Stimulated activated CD4-positive, alpha-beta T cell treated with anti-CD3 and anti-CD28 coated beads, Interleukin-4, amount 100 ng/mL, for 24 hours (primary cell): ENCODE results near the gene CDK6.

Experiments
- DNase-seq: peaks from one replicate; pipeline ENCODE4 v3.0.0-alpha.2; 2020

The CDK6 gene

GRCh38 chr7:92824901-92825480 is 11.4 kb downstream of the CDK6 start:
- no peak for DNase-seq

GRCh38 chr7:92824450-92824849 is 11.9 kb downstream of the CDK6 start:
- no peak for DNase-seq

DNA sequence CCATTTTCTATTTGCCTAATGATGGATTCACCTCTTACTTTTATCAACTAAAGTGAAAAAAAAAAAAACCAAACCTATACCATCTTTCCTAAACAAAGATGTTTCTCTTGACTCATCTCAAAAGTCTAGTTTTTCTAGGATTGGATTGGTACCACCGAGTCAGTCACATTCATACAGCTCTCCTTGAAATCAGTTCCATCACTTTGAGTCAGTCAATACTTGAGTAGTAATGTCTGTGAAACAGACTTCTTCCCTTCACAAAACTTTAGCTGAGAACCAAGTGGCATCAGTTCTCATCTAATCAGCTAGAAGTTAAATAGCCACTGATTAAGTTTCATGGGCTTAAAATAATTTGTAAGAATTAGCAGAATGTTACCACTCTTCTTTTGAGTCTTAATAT is 13.3 kb downstream of the CDK6 start:
- DNase-seq, result no peak

- DNase-seq, result no peak
These were observed 16.2 kb downstream of the CDK6 start for GRCh38 chr7:92820191-92820590.

- DNase-seq, result no peak
These were observed 19.0 kb downstream of the CDK6 start for GRCh38 chr7:92817398-92817797.

GRCh38 chr7:92815412-92815811 is 21.0 kb downstream of the CDK6 start:
- no peak for DNase-seq

DNA sequence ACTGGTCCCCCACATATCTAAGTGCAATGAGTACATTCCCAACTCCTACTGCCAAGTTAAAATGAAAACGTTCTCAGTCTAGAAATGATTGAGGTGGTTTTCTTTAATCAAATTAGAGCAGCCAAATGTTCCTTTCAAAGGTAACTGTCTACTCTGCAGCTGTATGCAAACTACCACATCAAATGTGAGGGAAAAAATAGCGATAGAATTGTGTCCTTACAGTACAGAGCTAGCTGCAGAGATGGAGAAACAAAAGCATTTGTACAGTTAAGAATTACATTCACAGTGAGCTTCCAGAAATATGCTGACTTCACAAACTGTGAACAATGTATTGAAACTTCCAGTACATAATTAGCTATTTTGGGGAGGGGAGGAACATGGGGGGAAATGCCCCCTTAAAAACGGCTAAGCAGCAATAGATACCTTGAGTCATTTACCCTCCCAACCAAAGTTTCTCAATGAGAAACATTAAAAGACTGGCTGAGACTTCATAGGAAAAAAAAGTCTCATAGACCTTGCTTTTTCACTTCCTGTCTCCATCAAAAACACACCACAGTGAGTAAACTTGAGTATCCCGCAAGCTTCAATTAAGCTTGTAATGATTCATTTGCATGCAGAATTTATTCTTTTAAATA is 22.9 kb downstream of the CDK6 start:
- peak; percentile 43 for DNase-seq

DNA sequence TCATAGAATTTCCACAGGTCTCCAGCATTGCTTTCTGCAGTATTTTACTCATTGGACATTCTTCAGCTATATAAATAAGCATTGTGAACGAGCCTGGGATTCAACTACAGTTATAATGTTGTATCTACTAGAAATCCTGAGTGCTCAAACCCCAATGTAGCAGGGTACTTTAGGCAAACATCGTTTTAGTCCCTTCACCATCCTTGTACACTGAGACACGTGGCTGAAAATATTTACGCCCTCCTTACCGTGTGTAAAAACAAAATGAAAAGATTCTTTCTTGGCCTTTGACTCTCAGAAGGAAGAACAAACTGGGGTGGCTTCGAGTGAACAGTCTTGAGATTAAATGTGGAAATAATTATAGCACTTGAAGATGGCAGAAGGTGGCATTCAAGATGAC is 25.2 kb downstream of the CDK6 start:
- DNase-seq, result no peak

GRCh38 chr7:92809760-92810573 is 26.4 kb downstream of the CDK6 start:
- peak; percentile 73 for DNase-seq

DNA sequence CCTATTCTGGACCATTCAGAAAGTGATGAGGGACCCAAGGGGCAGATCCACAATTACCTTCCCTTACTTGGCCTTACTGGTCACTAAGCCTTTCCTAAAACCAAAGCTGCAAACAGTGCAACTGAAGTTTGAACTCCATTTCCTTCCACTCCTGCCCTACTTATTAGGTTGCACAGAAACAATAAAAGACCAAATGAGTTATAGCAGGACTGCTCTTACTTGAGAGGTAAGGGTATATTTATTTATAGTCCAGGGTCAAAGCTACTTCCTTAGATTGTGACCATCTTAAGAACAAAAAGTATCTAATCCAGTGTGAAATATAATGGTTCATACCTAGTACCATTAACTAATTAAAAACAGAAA is 27.0 kb downstream of the CDK6 start:
- no peak for DNase-seq

DNA sequence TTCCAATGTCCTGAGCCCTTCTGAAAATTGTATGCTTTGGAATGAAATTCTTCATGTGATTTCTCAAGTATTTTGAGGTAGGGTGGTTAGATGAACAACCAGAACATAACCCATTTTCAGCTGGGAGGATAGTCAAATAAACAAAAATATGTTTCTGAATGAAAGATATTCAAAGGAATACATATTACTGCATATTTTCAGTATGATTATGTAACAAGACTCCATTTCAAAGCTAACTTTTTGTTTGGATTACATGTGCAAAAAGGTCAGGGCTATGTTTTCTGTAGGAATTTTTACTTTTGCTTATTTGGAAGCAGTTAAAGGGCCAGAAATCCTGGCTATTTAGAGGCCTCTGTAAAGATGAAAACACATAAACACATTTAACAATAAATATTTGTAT is 27.7 kb downstream of the CDK6 start:
- DNase-seq, result no peak

GRCh38 chr7:92808006-92808405 is 28.4 kb downstream of the CDK6 start:
- no peak for DNase-seq

- DNase-seq, result no peak
These were observed 29.9 kb downstream of the CDK6 start for GRCh38 chr7:92806496-92806895.

GRCh38 chr7:92802406-92802805 is 34.0 kb downstream of the CDK6 start:
- no peak for DNase-seq

DNA sequence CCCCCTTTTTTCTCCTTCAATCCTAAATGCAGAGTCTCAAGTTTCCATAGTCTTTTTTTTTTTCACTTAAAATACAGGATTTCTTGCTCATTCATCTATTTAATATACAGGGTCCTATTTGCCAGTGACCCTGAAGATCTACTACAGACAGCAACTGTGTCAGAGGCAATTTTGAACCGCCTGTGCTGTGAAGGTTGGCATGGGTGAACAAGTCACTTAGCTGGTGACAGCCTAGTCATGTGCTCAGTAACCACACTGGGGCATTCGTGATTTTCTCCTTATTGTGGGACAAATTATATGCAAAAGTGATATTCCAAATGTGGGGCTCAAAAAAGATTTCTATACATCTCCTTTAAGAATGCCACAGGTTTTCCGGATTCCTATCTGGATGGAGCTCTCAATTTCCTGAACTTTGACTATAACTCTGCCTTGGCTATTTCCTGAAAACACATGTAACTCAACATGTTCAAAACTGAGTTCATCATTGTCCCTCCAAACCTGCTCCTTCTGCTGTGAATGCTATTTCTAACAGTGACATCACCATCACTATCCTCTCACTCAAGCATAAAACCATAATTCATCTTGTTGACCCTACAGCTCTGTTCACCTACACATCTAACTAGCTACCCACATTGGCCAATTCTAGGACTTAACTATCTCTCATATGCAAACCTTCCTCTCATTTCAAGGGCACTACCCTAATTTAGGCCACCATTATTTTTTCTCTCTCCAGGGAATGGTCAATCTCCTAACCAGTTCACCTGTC is 36.7 kb downstream of the CDK6 start:
- no peak for DNase-seq

DNA sequence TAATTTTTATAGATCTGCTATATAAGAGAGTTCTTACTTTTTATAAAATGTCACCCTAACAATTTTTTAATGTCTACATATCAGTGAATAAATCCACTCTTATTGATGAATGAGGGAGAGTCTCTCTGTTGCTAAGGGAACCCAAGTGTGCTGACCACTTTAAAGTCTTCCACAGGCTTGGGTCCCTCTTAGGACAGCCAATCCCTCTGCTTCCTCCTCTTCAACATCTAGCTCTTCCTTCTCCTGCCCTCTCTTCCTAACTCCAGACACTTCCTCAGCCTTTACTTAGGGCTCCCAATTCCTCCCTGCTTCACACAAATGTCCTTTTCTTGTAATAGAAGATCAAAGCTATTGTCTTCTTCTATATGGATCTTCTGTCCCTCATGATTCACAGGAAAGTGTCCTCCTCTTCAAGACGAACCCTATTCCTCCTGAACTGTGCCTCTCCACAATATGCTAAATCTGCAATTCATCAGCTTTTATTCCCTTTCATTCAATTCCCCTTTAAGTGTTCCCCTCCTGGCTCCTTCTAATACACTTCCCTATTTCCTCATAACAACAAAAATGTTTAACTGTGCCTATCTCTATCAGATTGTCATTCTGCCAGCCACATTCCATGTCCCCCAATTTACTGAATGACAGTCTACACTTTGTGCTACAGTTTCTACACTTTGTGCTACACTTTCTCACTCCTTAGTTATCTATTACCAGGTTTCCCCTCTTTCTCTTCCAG is 37.7 kb downstream of the CDK6 start:
- DNase-seq, result no peak

DNA sequence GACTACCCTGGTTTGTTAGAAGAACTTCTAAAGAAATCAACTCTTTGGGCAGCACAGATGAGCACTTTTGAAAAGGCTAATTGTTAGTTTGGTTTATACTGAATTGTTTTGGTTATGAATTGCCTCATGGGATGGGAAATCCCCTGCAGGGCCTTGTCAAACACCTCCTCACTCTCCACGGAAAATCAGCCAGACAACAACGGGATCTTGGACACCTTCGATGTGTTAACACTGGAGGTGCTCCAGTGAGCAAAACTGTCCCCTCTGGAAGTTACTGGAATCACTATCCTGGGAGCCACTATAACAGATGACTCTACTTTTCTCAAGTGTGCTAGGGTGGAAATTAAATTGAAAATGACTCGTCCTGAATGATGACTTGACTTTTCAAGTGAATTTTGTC is 38.7 kb downstream of the CDK6 start:
- peak; percentile 47 for DNase-seq

GRCh38 chr7:92797284-92797683 is 39.1 kb downstream of the CDK6 start:
- DNase-seq, result no peak

DNA sequence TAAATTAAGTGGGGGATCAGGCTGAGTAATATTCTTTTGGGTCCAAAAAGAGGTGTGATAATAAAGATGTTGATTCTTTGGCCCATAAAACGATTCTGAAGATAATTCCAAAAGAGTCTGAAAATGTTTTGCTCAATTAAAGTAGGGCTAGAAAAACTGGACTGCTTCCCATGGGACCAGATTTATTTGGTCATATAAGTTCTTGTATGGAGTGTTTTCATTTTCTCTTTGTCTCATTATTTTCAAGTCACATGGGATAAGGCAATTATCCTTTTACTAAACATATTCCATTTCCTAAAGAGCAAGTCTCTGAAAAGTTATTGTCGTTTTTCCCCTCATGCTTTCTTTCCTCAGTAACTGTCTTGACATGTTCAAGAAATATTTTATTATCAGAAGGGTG is 41.5 kb downstream of the CDK6 start:
- DNase-seq, result no peak

DNA sequence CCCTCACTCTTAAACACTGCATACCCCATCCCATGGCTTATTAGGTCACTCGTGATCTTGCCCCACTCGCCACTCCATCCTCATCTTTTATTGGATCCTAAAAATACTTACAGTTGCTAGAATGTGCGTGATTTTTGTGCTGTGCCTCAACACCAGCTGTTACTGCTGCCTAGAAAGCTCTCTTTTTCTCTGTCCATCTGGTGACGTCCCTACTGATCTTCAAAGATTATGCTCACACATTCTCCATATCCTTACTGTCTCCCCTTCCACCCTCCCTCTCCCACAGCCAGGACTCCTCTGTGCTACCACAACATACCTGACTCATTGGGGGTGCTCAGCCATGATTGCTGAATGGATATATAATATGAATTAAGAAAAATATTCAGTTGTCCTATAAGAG is 42.0 kb downstream of the CDK6 start:
- DNase-seq, result no peak

DNA sequence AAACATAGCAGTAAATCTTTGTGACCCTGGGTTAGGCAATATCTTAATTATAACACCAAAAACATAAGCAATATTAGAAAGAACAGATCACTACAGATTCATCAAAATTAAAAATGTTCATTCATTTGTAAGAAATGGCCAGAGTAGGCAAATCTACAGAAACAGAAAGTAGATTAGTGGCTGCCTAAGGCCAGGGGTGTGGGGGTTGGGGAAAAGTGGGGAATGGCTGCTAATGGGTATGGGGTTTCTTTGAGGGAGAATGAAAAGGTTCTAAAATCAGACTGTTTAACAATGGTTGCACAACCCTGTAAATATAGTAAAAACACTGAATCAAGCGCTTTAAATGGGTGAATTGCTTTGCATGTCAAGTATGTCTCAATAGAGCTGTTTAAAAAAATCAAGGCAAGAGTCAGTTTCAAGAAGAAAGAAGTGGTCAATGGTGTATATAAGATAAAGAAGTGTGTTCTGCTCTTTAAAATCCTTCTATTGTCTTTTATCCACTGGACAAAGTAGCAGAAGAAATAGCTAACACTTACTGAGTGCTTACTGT is 42.6 kb downstream of the CDK6 start:
- no peak for DNase-seq

- no peak for DNase-seq
These were observed 45.4 kb downstream of the CDK6 start for GRCh38 chr7:92790992-92791391.
